Measurements from ENCODE around the gene SLU7. TPM values are rescaled to one million over a fixed set of nuclear protein-coding genes. Genes with fewer than 3 reads are reported as not detected.

SLU7 gene
- polyA plus RNA-seq, 1 donor from 2014 or later, result 82.2 TPM

- Histone ChIP-seq H3K79me2 (replicated peaks; ENCODE audit: insufficient read depth, low read length) (peaks cover 28% of the 10 kb centered on the region), H3K4me2 (ENCODE audit: low read length) (no peak overlapping the region)
Observed at GRCh38 chr5:160397492-160397891, 21.4 kb downstream of the SLU7 start.

GRCh38 chr5:160395111-160395510 lies 23.8 kb downstream of the SLU7 start:
- TF ChIP-seq EZH2 (IDR thresholded peaks at IDR 0.05; ENCODE audit: borderline replicate concordance, insufficient read depth, low read length, poor library complexity, severe bottlenecking), result no peak
- TF ChIP-seq RAD21 (conservative IDR thresholded peaks at IDR 0.05), result no peak
- no peak for TF ChIP-seq SMC3 (conservative IDR thresholded peaks at IDR 0.05; ENCODE audit: poor library complexity)
- no peaks in the 10 kb centered on the region for H3K27me3 ChIP-seq (ENCODE audit: insufficient read depth, low read depth, low read length)
- no peaks in the 10 kb centered on the region for H3K9me3 ChIP-seq (ENCODE audit: low read length)
- H2AFZ ChIP-seq (ENCODE audit: low read depth, low read length), result no peak overlapping the region
- no peak overlapping the region for H3K9ac ChIP-seq (ENCODE audit: low read length)
- H3F3A ChIP-seq (ENCODE audit: insufficient read depth, low read length, poor library complexity, severe bottlenecking), result no peaks in the 10 kb centered on the region
- H3K27ac ChIP-seq (ENCODE audit: low read length), result no peak overlapping the region
- H3K4me3 ChIP-seq (ENCODE audit: low read length), result no peak overlapping the region
- H3K79me2 ChIP-seq (replicated peaks; ENCODE audit: insufficient read depth, low read length), result peaks cover 31% of the 10 kb centered on the region
- no peaks in the 10 kb centered on the region for H3K36me3 ChIP-seq (ENCODE audit: insufficient read depth, low read length)
- H3K9me2 ChIP-seq (ENCODE audit: insufficient read depth, low read length), result no peaks in the 10 kb centered on the region
- H3K4me2 ChIP-seq (ENCODE audit: low read length), result no peak overlapping the region
- H4K20me1 ChIP-seq (ENCODE audit: insufficient read depth), result no peaks in the 10 kb centered on the region

More at GRCh38 chr5:160397492-160397891, 21.4 kb downstream of the SLU7 start:
- Histone ChIP-seq H2AFZ (ENCODE audit: low read depth, low read length) (no peak overlapping the region), H3K9me2 (ENCODE audit: insufficient read depth, low read length) (no peaks in the 10 kb centered on the region), H4K20me1 (ENCODE audit: insufficient read depth) (no peaks in the 10 kb centered on the region), H3K9ac (ENCODE audit: low read length) (no peak overlapping the region), H3K4me3 (ENCODE audit: low read length) (peak overlapping the region; percentile 31), H3K27me3 (ENCODE audit: insufficient read depth, low read depth, low read length) (no peaks in the 10 kb centered on the region), H3K27ac (ENCODE audit: low read length) (no peak overlapping the region), H3K36me3 (ENCODE audit: insufficient read depth, low read length) (no peaks in the 10 kb centered on the region), H3F3A (ENCODE audit: insufficient read depth, low read length, poor library complexity, severe bottlenecking) (peaks cover 10% of the 10 kb centered on the region), H3K9me3 (ENCODE audit: low read length) (no peaks in the 10 kb centered on the region)
- no peak for TF ChIP-seq REST (IDR thresholded peaks at IDR 0.05; ENCODE audit: borderline replicate concordance)
- no peak for TF ChIP-seq CTCF (IDR thresholded peaks at IDR 0.05; ENCODE audit: poor library complexity, severe bottlenecking)
- TF ChIP-seq RAD21 (conservative IDR thresholded peaks at IDR 0.05), result no peak
- TF ChIP-seq SMC3 (conservative IDR thresholded peaks at IDR 0.05; ENCODE audit: poor library complexity), result no peak
- no peak for TF ChIP-seq EP300 (conservative IDR thresholded peaks at IDR 0.05; ENCODE audit: poor library complexity, severe bottlenecking)
- TF ChIP-seq EZH2 (IDR thresholded peaks at IDR 0.05; ENCODE audit: borderline replicate concordance, insufficient read depth, low read length, poor library complexity, severe bottlenecking), result no peak
- TF ChIP-seq MXI1 (conservative IDR thresholded peaks at IDR 0.05; ENCODE audit: poor library complexity, severe bottlenecking), result no peak
- TF ChIP-seq POLR2AphosphoS5 (IDR thresholded peaks at IDR 0.05), result no peak
- TF ChIP-seq TAF1 (IDR thresholded peaks at IDR 0.05; ENCODE audit: low read depth), result no peak
